HEK293 (cell line): Measurements from ENCODE around the gene FSD1.
A peak's percentile ranks its signal among the peaks of the same experiment; 100 is the strongest.

Experiments used
- CTCF ChIA-PET: fragments of 350-600 bp; formaldehyde crosslinking; extraction: SDS; loops from one replicate; lab custom pipeline; 2021; ENCODE audit warnings: antibody characterized with exemption; lab: Yijun Ruan, JAX
- POLR2A ChIA-PET: fragments of 300-600 bp; formaldehyde crosslinking; extraction: SDS; loops from one replicate; lab custom pipeline; 2020; ENCODE audit warnings: antibody characterized with exemption, inconsistent platforms; lab: Yijun Ruan, JAX
- H3K27ac ChIP-seq: fragments of 200-500 bp; sonication (Bioruptor generic); 2 replicates; pipeline ENCODE4 v1.5.1; 2014; ENCODE audit warnings: low read depth, low read length, control low read depth, inconsistent platforms; ENCODE audit errors: extremely low read depth
- H3K36me3 ChIP-seq, 2 experiments: fragments of 200-500 bp in 1 of 2; sonication (Bioruptor generic) in 1 of 2; 1 replicate in 1 of 2; 2 replicates in 1 of 2; pipeline ENCODE4 v1.5.1; 2014 to 2017; ENCODE audit warnings: inconsistent platforms in 2 of 2, low read length in 2 of 2; ENCODE audit not compliant: control insufficient read depth in 2 of 2, insufficient read depth in 1 of 2
- H3K4me1 ChIP-seq: fragments of 200-500 bp; sonication (Bioruptor generic); 2 replicates; pipeline ENCODE4 v1.5.1; 2014; ENCODE audit warnings: mild to moderate bottlenecking, low read length, inconsistent platforms; ENCODE audit not compliant: control insufficient read depth, insufficient read depth
- H3K4me3 ChIP-seq: 2 replicates; pipeline ENCODE4 v1.5.1; 2011; ENCODE audit warnings: low read depth, mild to moderate bottlenecking, control low read depth, low read length, moderate library complexity
- H3K9me3 ChIP-seq: fragments of 200-500 bp; sonication (Bioruptor generic); 2 replicates; pipeline ENCODE4 v1.5.1; 2014; ENCODE audit warnings: low read depth, low read length, inconsistent platforms; ENCODE audit not compliant: control insufficient read depth, insufficient read depth
- GLIS1 ChIP-seq: fragments of 450-650 bp; formaldehyde crosslinking; IDR thresholded peaks from 2 replicates; pipeline ENCODE4 v1.5.1; 2016; ENCODE audit warnings: missing biosample characterization, missing genetic modification characterization
- GLIS2 ChIP-seq: fragments of 450-650 bp; formaldehyde crosslinking; IDR thresholded peaks from 2 replicates; pipeline ENCODE4 v1.5.1; 2016; ENCODE audit warnings: missing biosample characterization, missing genetic modification characterization
- HIC1 ChIP-seq: fragments of 450-650 bp; formaldehyde crosslinking; IDR thresholded peaks from 2 replicates; pipeline ENCODE4 v1.5.1; 2016; ENCODE audit warnings: missing biosample characterization, missing genetic modification characterization
- PATZ1 ChIP-seq: fragments of 450-650 bp; formaldehyde crosslinking; IDR thresholded peaks from 2 replicates; pipeline ENCODE4 v1.5.1; 2016; ENCODE audit warnings: missing biosample characterization, missing genetic modification characterization
- ZBTB17 ChIP-seq: fragments of 450-650 bp; formaldehyde crosslinking; IDR thresholded peaks from 2 replicates; pipeline ENCODE4 v1.5.1; 2016; ENCODE audit warnings: missing biosample characterization, missing genetic modification characterization
- ZBTB6 ChIP-seq: fragments of 450-650 bp; formaldehyde crosslinking; IDR thresholded peaks from 2 replicates; pipeline ENCODE4 v1.5.1; 2017; ENCODE audit warnings: missing biosample characterization, missing genetic modification characterization
- ZIC2 ChIP-seq: fragments of 450-650 bp; formaldehyde crosslinking; IDR thresholded peaks from 2 replicates; pipeline ENCODE4 v1.5.1; 2016; ENCODE audit warnings: missing biosample characterization, missing genetic modification characterization
- ZNF121 ChIP-seq: fragments of 450-650 bp; formaldehyde crosslinking; IDR thresholded peaks from 2 replicates; pipeline ENCODE4 v1.5.1; 2016; ENCODE audit warnings: missing biosample characterization, missing genetic modification characterization
- ZNF155 ChIP-seq: fragments of 450-650 bp; formaldehyde crosslinking; IDR thresholded peaks from 2 replicates; pipeline ENCODE4 v1.5.1; 2016; ENCODE audit warnings: missing biosample characterization, missing genetic modification characterization
- ZNF221 ChIP-seq: fragments of 450-650 bp; formaldehyde crosslinking; IDR thresholded peaks from 2 replicates; pipeline ENCODE4 v1.5.1; 2017; ENCODE audit warnings: missing biosample characterization, missing genetic modification characterization, borderline replicate concordance
- ZNF23 ChIP-seq: fragments of 450-650 bp; formaldehyde crosslinking; IDR thresholded peaks from 2 replicates; pipeline ENCODE4 v1.5.1; 2016; ENCODE audit warnings: missing biosample characterization, missing genetic modification characterization, borderline replicate concordance
- ZNF350 ChIP-seq: fragments of 450-650 bp; formaldehyde crosslinking; IDR thresholded peaks from 2 replicates; pipeline ENCODE4 v1.5.0; 2017; ENCODE audit warnings: missing biosample characterization, mild to moderate bottlenecking, missing genetic modification characterization
- ZNF529 ChIP-seq: fragments of 450-650 bp; formaldehyde crosslinking; IDR thresholded peaks from 2 replicates; pipeline ENCODE4 v1.5.1; 2017; ENCODE audit warnings: missing genetic modification characterization, missing biosample characterization; ENCODE audit not compliant: insufficient replicate concordance
- ZNF600 ChIP-seq: fragments of 450-650 bp; formaldehyde crosslinking; IDR thresholded peaks from 2 replicates; pipeline ENCODE4 v1.5.1; 2016; ENCODE audit warnings: missing biosample characterization, missing genetic modification characterization
- ZNF660 ChIP-seq: fragments of 450-650 bp; IDR thresholded peaks from 2 replicates; pipeline ENCODE4 v1.5.1; 2018; ENCODE audit warnings: missing biosample characterization, mild to moderate bottlenecking, missing genetic modification characterization
- ZNF837 ChIP-seq: fragments of 450-650 bp; formaldehyde crosslinking; IDR thresholded peaks from 2 replicates; pipeline ENCODE4 v1.5.1; 2016; ENCODE audit warnings: missing biosample characterization, missing genetic modification characterization

Gene FSD1

DNA sequence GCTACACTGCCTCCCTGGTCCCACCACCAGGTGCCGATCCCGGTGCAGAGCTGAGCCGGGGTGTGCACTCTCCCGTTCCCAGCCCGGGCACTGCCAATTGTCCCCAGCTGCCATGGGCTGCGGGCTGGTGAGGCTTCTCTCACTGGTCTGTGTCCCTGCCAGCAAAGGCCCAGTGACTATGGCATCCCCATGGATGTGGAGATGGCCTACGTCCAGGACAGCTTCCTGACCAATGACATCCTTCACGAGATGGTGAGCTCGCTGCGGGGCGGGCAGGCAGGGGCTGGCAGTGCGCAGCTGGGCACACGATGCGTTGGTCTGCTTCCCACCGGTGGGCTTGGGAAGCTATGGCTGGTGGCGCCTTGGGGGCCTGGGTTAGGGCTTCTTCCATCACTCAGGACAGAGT lies 53.5 kb downstream of the FSD1 start:
- H3K36me3 ChIP-seq = peaks cover 3 to 60% of the 10 kb centered on the region in 2 experiments; a peak in 2 of 3 replicates
- H3K27ac ChIP-seq = no peak overlapping the region
- TF ChIP-seq ZNF221 (tag by site-specific recombination) = no peak
- TF ChIP-seq ZNF23 (tag by site-specific recombination) = no peak
- TF ChIP-seq ZNF155 (tag by site-specific recombination) = no peak
- TF ChIP-seq HIC1 (tag by site-specific recombination) = peak; percentile 59
- TF ChIP-seq ZBTB17 (tag by site-specific recombination) = no peak
- TF ChIP-seq, all 188 proteins: peak for 1
- Histone ChIP-seq H3K4me1 (no peaks in the 10 kb centered on the region), H3K9me3 (no peaks in the 10 kb centered on the region), H3K4me3 (no peak overlapping the region)
- POLR2A ChIA-PET = interaction anchor here (1.9 kb wide), 2 partner anchors 15 to 91 kb away, joined by 6 to 12 read pairs; partner anchors contain the start of gene MPND
- CTCF ChIA-PET = interaction anchor here (1.1 to 3.7 kb wide), 3 partner anchors 18 to 91 kb away, joined by 3 to 13 read pairs (median 4); no protein-coding TSS in a partner anchor

DNA sequence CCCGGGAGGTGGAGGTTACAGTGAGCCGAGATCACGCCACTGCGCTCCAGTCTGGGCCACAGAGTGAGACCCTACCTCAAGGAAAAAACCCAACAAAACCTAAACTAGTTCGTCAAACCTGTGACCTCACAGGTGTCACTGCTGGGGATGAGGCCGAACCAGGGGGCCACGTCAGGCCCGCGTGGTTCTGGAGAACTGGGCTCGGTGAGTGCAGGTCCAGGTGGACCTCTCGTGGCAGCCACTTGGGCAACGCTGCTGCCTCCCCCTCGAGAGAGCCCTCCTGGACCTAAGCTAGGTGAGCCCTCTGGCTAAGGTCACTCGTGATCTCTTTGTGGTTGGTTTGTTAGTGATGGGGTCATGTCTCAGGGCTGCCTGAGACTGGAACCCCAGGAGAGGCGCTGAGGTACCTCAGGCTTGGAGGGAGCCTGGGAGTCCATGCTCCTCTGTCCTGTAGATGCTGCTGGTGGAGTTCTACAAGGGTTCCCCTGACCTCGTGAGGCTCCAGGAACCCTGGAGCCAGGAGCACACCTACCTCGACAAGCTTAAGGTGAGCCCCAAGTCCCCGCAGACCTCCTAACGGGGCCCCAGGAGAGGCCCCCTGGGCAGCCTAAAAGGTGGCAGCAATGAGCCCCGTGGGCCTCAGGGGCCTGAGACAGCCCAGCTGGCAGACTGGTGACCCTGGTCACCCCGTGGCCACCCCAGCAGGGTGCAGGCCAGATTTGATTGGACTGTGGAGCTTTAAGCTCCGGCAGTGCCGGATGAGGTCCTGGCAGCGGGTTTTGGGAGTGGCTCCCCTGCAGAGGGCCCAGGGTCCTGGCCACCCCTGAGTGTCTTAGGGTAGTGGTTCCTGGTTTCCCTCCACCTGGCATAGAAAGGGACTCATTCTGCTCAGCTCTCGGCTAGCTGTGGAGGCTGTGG lies 54.6 kb downstream of the FSD1 start:
- Histone ChIP-seq H3K4me3 (no peak overlapping the region), H3K36me3 (peaks cover 3 to 64% of the 10 kb centered on the region in 2 experiments; a peak in 2 of 3 replicates), H3K9me3 (no peaks in the 10 kb centered on the region), H3K4me1 (no peaks in the 10 kb centered on the region), H3K27ac (no peak overlapping the region)
- POLR2A ChIA-PET = interaction anchor here (0.6 to 1.9 kb wide), 4 partner anchors 16 to 1360 kb away, joined by 3 to 12 read pairs (median 5); partner anchors contain the start of genes CHAF1A and MPND
- CTCF ChIA-PET = interaction anchor here (0.7 to 3.7 kb wide), 7 partner anchors 14 to 92 kb away, joined by 3 to 13 read pairs (median 4); partner anchors contain the start of gene SH3GL1
- TF ChIP-seq ZBTB6 (tag by site-specific recombination) (no peak), ZNF529 (tag by site-specific recombination) (no peak), ZIC2 (tag by site-specific recombination) (peak; percentile 41; the same call in 1 of the 2 replicates), ZNF121 (tag by site-specific recombination) (peak; percentile 43; the same call in 1 of the 2 replicates), GLIS1 (tag by site-specific recombination) (peak; percentile 37; the same call in 1 of the 2 replicates), ZNF600 (tag by site-specific recombination) (no peak), GLIS2 (tag by site-specific recombination) (0 out of 2 replicates have a peak, but pooled peaks have one; percentile 32), ZNF837 (no peak)

DNA sequence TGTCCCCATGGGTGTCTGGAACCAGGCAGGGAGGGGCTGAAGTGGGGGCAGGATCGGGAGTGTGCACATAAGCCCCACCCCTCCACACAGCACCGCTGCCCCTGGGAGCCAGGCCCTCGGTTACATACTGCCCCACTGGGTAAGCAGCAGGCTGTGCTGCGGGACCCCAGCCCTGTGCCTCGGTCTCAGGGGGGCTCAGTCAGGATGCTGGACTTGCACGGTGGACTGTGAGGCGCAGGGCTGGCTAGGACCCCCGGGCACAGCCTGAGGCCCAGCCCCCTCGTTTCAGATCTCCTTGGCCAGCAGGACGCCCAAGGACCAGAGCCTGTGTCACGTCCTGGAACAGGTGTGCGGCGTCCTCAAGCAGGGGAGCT lies 55.2 kb downstream of the FSD1 start:
- ChIA-PET CTCF (interaction anchor here (1.8 to 3.7 kb wide), 3 partner anchors 14 to 93 kb away, joined by 4 to 13 read pairs (median 6); partner anchors contain the start of gene SH3GL1), POLR2A (interaction anchor here (0.6 to 1.9 kb wide), 4 partner anchors 17 to 1359 kb away, joined by 3 to 12 read pairs (median 5); partner anchors contain the start of genes CHAF1A and MPND)
- Histone ChIP-seq H3K27ac (no peak overlapping the region), H3K4me3 (no peak overlapping the region), H3K36me3 (peaks cover 7 to 62% of the 10 kb centered on the region in 2 experiments; a peak in 2 of 3 replicates), H3K9me3 (no peaks in the 10 kb centered on the region), H3K4me1 (no peaks in the 10 kb centered on the region)
- TF ChIP-seq ZNF660 (tag by site-specific recombination) (no peak), PATZ1 (tag by site-specific recombination) (peak; percentile 31; the same call in 1 of the 2 replicates), ZNF600 (tag by site-specific recombination) (peak; percentile 69; the same call in 1 of the 2 replicates), ZNF350 (tag by site-specific recombination) (no peak), ZIC2 (tag by site-specific recombination) (0 out of 2 replicates have a peak, but pooled peaks have one; percentile 5)
